ENCODE measurements around the gene ALDH8A1. TPM values are rescaled to one million over a fixed set of nuclear protein-coding genes. Genes with fewer than 3 reads are reported as not detected.

ALDH8A1 gene
- total and polyA plus RNA-seq, 11 donors, result 0.08 to 0.63 (median 0.23) TPM; not detected in 2

DNA sequence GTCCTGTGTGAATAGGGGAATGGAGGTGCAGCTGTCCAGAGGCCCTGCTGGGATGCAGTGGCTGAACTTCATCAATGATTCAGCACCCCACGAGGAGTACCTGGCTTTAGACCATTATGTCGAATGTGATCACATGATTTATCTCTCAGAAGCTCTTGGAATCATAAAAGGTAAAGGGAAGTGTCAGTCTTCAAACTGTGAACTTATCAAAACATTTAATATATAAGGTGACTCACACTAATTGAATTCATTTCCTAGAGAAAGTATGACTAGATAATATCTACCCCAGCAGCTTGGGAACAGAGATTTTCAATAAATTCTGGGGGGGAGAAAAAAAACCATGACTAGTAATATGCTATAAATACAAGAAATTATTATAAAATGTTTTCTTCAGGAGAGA is 29.5 kb downstream of the ALDH8A1 start:
- Histone ChIP-seq H3K27me3 (no peaks in the 10 kb centered on the region), H3K4me3 (no peak overlapping the region), H3K27ac (no peak overlapping the region), H3K4me1 (no peaks in the 10 kb centered on the region), H3K9me3 (no peaks in the 10 kb centered on the region), H3K36me3 (no peaks in the 10 kb centered on the region)
- TF ChIP-seq POLR2A (IDR thresholded peaks at IDR 0.05), result no peak
- TF ChIP-seq, protein P1, sequence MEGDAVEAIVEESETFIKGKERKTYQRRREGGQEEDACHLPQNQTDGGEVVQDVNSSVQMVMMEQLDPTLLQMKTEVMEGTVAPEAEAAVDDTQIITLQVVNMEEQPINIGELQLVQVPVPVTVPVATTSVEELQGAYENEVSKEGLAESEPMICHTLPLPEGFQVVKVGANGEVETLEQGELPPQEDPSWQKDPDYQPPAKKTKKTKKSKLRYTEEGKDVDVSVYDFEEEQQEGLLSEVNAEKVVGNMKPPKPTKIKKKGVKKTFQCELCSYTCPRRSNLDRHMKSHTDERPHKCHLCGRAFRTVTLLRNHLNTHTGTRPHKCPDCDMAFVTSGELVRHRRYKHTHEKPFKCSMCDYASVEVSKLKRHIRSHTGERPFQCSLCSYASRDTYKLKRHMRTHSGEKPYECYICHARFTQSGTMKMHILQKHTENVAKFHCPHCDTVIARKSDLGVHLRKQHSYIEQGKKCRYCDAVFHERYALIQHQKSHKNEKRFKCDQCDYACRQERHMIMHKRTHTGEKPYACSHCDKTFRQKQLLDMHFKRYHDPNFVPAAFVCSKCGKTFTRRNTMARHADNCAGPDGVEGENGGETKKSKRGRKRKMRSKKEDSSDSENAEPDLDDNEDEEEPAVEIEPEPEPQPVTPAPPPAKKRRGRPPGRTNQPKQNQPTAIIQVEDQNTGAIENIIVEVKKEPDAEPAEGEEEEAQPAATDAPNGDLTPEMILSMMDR (IDR thresholded peaks at IDR 0.05), result no peak
- ATAC-seq (no peak), DNase-seq (no peak)
- 67 to 71% (median 67%) methylated on average over 2 of the region's 2 CpGs for WGBS, 4 donors
- intact Hi-C loops (cut with DNase I), result no loop called here

DNA sequence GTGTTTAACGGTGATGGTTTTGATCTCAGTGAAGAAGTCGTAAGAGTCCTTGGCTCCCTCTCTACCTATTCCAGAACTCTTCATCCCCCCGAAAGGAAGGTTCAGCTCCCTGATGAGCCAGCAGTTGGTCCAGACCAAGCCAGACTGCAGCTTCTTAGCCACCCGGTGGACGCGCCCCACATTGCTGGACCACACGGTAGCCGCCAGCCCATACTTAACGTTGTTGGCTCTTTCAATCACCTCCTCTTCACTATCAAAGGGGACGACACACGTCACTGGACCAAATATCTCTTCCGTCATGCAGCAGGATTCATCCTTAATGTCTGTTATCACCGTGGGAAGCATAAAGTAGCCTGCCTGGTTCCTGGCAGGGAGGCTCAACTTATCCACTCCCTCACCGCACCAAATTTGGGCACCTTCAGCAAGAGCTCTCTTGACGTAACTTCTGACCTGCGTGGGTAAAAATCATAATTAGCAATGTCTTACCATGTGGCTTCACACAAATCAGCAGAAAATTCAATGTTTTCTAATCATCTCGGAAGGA is 31.4 kb downstream of the ALDH8A1 start:
- no peak for DNase-seq
- H3K4me1 ChIP-seq, result no peaks in the 10 kb centered on the region
- 78 to 84% (median 81%) methylated on average over 15 to 17 of the region's 17 CpGs for WGBS, 4 donors
- no peaks in the 10 kb centered on the region for H3K27me3 ChIP-seq
- H3K36me3 ChIP-seq, result no peaks in the 10 kb centered on the region
- intact Hi-C loops (cut with DNase I), result no loop called here
- no peaks in the 10 kb centered on the region for H3K9me3 ChIP-seq
- no peak for ATAC-seq
- no peak overlapping the region for H3K27ac ChIP-seq
- no peak for TF ChIP-seq POLR2A (IDR thresholded peaks at IDR 0.05)
- TF ChIP-seq, protein P1 (IDR thresholded peaks at IDR 0.05), result no peak
- H3K4me3 ChIP-seq, result no peak overlapping the region

DNA sequence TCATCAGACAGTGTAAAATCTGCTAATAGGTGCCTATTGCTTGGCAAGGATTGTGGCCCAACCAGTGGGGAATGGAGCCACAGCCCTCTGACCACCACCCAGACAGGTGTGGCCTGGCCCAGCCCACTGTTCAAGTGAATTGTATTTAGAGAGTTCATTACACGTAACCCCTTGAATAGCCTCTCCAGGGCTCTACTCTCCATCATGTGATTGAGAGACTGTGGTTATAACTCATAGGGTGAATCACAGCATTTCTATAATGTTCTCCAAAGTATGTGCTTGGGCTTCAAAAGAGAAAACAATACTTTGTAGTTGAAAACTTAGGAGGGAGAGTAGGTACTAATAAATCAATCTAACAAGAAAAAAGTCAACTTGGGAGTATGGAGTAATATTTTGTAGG is 38.4 kb downstream of the ALDH8A1 start:
- Histone ChIP-seq H3K4me3 (no peak overlapping the region), H3K27me3 (no peaks in the 10 kb centered on the region), H3K9me3 (no peaks in the 10 kb centered on the region), H3K27ac (no peak overlapping the region), H3K36me3 (no peaks in the 10 kb centered on the region), H3K4me1 (peaks cover 0 to 18% (median 0%) of the 10 kb centered on the region in 12 donors)
- TF ChIP-seq POLR2A (IDR thresholded peaks at IDR 0.05), result no peak
- intact Hi-C loops (cut with DNase I), result no loop called here
- 90 to 100% (median 97%) methylated on average over 1 of the region's 1 CpG for WGBS, 4 donors
- no peak for DNase-seq
- ATAC-seq, result no peak

DNA sequence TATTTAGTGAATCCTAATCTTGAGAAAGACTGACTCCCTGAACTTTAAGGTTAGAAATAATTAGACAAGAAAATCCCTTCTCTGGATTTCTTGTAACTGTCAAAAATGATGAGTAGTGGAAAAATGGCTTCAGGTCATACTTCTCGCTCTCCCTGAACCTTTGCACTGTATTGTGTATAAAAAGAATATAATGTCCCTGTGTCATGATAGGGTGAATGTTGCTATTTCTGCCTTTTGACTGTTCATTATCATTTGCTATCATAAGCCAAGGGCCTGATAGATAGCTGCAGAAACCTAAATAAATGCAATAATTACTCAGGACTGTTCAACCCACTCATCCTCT is 39.3 kb downstream of the ALDH8A1 start:
- intact Hi-C loops (cut with DNase I), result no loop called here
- Histone ChIP-seq H3K27ac (no peak overlapping the region), H3K36me3 (no peaks in the 10 kb centered on the region), H3K4me3 (no peak overlapping the region), H3K4me1 (peaks cover 0 to 18% (median 0%) of the 10 kb centered on the region in 12 donors), H3K27me3 (no peaks in the 10 kb centered on the region), H3K9me3 (no peaks in the 10 kb centered on the region)
- TF ChIP-seq POLR2A (IDR thresholded peaks at IDR 0.05), result no peak
- TF ChIP-seq, protein P1 (IDR thresholded peaks at IDR 0.05), result no peak
- DNase-seq (no peak), ATAC-seq (no peak)
- WGBS, 4 donors, result 81 to 86% (median 84%) methylated on average over 1 of the region's 1 CpG
